ENCODE data around the gene KDM6B.

DNA sequence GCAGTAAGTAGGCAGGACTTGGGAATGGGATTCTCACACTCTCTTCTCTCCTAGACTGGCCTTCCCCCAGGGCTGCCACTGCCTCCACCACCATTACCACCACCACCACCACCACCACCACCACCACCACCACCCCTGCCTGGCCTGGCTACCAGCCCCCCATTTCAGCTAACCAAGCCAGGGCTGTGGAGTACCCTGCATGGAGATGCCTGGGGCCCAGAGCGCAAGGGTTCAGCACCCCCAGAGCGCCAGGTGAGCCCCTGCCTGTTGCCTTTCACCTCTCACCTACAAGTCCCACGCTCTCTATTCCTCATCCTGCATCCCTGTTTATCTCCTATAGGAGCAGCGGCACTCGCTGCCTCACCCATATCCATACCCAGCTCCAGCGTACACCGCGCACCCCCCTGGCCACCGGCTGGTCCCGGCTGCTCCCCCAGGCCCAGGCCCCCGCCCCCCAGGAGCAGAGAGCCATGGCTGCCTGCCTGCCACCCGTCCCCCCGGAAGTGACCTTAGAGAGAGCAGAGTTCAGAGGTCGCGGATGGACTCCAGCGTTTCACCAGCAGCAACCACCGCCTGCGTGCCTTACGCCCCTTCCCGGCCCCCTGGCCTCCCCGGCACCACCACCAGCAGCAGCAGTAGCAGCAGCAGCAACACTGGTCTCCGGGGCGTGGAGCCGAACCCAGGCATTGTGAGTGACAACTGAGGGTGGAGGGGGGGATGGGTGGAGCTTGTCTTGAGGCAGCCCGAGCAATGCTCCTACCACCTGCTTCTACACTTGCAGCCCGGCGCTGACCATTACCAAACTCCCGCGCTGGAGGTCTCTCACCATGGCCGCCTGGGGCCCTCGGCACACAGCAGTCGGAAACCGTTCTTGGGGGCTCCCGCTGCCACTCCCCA is 13.0 kb downstream of the KDM6B start:
- TF ChIP-seq, protein P1, sequence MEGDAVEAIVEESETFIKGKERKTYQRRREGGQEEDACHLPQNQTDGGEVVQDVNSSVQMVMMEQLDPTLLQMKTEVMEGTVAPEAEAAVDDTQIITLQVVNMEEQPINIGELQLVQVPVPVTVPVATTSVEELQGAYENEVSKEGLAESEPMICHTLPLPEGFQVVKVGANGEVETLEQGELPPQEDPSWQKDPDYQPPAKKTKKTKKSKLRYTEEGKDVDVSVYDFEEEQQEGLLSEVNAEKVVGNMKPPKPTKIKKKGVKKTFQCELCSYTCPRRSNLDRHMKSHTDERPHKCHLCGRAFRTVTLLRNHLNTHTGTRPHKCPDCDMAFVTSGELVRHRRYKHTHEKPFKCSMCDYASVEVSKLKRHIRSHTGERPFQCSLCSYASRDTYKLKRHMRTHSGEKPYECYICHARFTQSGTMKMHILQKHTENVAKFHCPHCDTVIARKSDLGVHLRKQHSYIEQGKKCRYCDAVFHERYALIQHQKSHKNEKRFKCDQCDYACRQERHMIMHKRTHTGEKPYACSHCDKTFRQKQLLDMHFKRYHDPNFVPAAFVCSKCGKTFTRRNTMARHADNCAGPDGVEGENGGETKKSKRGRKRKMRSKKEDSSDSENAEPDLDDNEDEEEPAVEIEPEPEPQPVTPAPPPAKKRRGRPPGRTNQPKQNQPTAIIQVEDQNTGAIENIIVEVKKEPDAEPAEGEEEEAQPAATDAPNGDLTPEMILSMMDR (IDR thresholded peaks at IDR 0.05): no peak
- TF ChIP-seq POLR2A (IDR thresholded peaks at IDR 0.05): no peak
